WTC11 (cell line): ENCODE results near the gene MAGI2. TPM values are rescaled to one million over a fixed set of nuclear protein-coding genes. Genes with fewer than 3 reads are reported as not detected.
A peak's percentile ranks its signal among the peaks of the same experiment; 100 is the strongest.

ENCODE experiments used
- ATAC-seq: fragments of 200-7000 bp; cut with Tn5 transposase; 2 replicates; pipeline ENCODE4 v1.10.0; 2021; ENCODE audit warnings: mild to moderate bottlenecking, moderate library complexity
- CTCF ChIA-PET: fragments of 300-600 bp; sonication (Branson Sonifier 250); formaldehyde crosslinking; loops from one replicate; lab custom pipeline; 2021; ENCODE audit warnings: antibody characterized with exemption; lab: Charles Lee
- POLR2A ChIA-PET: fragments of 350-600 bp; sonication (Branson Sonifier 250); formaldehyde crosslinking; loops from one replicate; lab custom pipeline; 2021; ENCODE audit warnings: antibody characterized with exemption; lab: Charles Lee
- DNase-seq: peaks from one replicate; pipeline ENCODE4 v3.0.0; 2021; ENCODE audit warnings: low spot score
- H3K27ac Mint-ChIP-seq: 2 replicates; pipeline ENCODE4 v1.8.0; 2021; ENCODE audit warnings: mixed read lengths
- H3K27me3 Mint-ChIP-seq: 2 replicates; pipeline ENCODE4 v1.8.0; 2021; ENCODE audit warnings: low read depth, mild to moderate bottlenecking, moderate library complexity, mixed read lengths
- H3K36me3 Mint-ChIP-seq: 2 replicates; pipeline ENCODE4 v1.8.0; 2021; ENCODE audit warnings: mixed read lengths
- H3K4me1 Mint-ChIP-seq: 2 replicates; pipeline ENCODE4 v1.8.0; 2022; ENCODE audit warnings: mixed read lengths
- H3K4me3 Mint-ChIP-seq: 2 replicates; pipeline ENCODE4 v1.8.0; 2021; ENCODE audit warnings: mild to moderate bottlenecking, moderate library complexity, mixed read lengths
- H3K9me3 Mint-ChIP-seq: 2 replicates; pipeline ENCODE4 v1.8.0; 2021; ENCODE audit warnings: mixed read lengths
- EMX1 ChIP-seq: fragments of 250-450 bp; sonication (Bioruptor Pico); IDR thresholded peaks from 2 replicates; pipeline ENCODE4 v1.8.0; 2021; ENCODE audit warnings: mild to moderate bottlenecking
- FOXJ3 ChIP-seq: sonication (generic); formaldehyde crosslinking; IDR thresholded peaks from 2 replicates; pipeline ENCODE4 v1.9.0; 2021; ENCODE audit warnings: missing genetic modification reagents, mild to moderate bottlenecking, borderline replicate concordance
- FOXP1 ChIP-seq: sonication (generic); formaldehyde crosslinking; IDR thresholded peaks from 2 replicates; pipeline ENCODE4 v1.8.0; 2022; ENCODE audit warnings: missing genetic modification reagents, mild to moderate bottlenecking, moderate library complexity, borderline replicate concordance
- NFE2L1 ChIP-seq: sonication (generic); formaldehyde crosslinking; IDR thresholded peaks from 2 replicates; pipeline ENCODE4 v1.8.1; 2023; ENCODE audit warnings: missing genetic modification reagents
- NR1H2 ChIP-seq: sonication (generic); formaldehyde crosslinking; IDR thresholded peaks from 2 replicates; pipeline ENCODE4 v1.9.0; 2021; ENCODE audit warnings: mild to moderate bottlenecking, moderate library complexity, missing genetic modification reagents
- PREB ChIP-seq: sonication (generic); formaldehyde crosslinking; IDR thresholded peaks from 2 replicates; pipeline ENCODE4 v1.8.1; 2022; ENCODE audit warnings: mild to moderate bottlenecking, missing genetic modification reagents, moderate library complexity, borderline replicate concordance
- TP53 ChIP-seq: sonication (generic); formaldehyde crosslinking; IDR thresholded peaks from 2 replicates; pipeline ENCODE4 v1.8.1; 2023; ENCODE audit warnings: mild to moderate bottlenecking, missing genetic modification reagents
- ZMAT4 ChIP-seq: fragments of 250-450 bp; sonication (Bioruptor Pico); IDR thresholded peaks from 2 replicates; pipeline ENCODE4 v1.9.0; 2021; ENCODE audit warnings: mild to moderate bottlenecking
- ZNF219 ChIP-seq: sonication (generic); formaldehyde crosslinking; IDR thresholded peaks from 2 replicates; pipeline ENCODE4 v1.8.0; 2023; ENCODE audit warnings: missing genetic modification reagents, mild to moderate bottlenecking, borderline replicate concordance
- ZNF263 ChIP-seq: sonication (generic); formaldehyde crosslinking; IDR thresholded peaks from 2 replicates; pipeline ENCODE4 v1.8.1; 2022; ENCODE audit warnings: low read depth, mild to moderate bottlenecking, moderate library complexity, missing genetic modification reagents
- total RNA-seq: library from RNA; stranded (reverse); gene quantifications from 3 replicates; pipeline ENCODE4 v1.2.3, GENCODE V29; 2021
- TF ChIP-seq, protein P1 (sequence below): sonication (generic); formaldehyde crosslinking; IDR thresholded peaks from 2 replicates; pipeline ENCODE4 v1.8.0; 2023; ENCODE audit warnings: missing genetic modification reagents
- TF ChIP-seq, protein P2 (sequence below): fragments of 250-450 bp; sonication (Bioruptor Pico); IDR thresholded peaks from 2 replicates; pipeline ENCODE4 v1.9.0; 2021; ENCODE audit warnings: moderate library complexity, mild to moderate bottlenecking, inconsistent platforms, borderline replicate concordance
- TF ChIP-seq, protein P3 (sequence below): fragments of 250-450 bp; sonication (Bioruptor Pico); IDR thresholded peaks from 2 replicates; pipeline ENCODE4 v1.9.0; 2021; ENCODE audit warnings: mild to moderate bottlenecking
- TF ChIP-seq, protein P4 (sequence below): sonication (generic); formaldehyde crosslinking; IDR thresholded peaks from 2 replicates; pipeline ENCODE4 v1.8.0; 2022; ENCODE audit warnings: mild to moderate bottlenecking, missing genetic modification reagents
- TF ChIP-seq, protein P5 (sequence below): sonication (generic); formaldehyde crosslinking; IDR thresholded peaks from 2 replicates; pipeline ENCODE4 v1.8.1; 2023; ENCODE audit warnings: mild to moderate bottlenecking, missing genetic modification reagents, moderate library complexity
- TF ChIP-seq, protein P6 (sequence below): sonication (generic); formaldehyde crosslinking; IDR thresholded peaks from 2 replicates; pipeline ENCODE4 v1.8.1; 2022; ENCODE audit warnings: mild to moderate bottlenecking, moderate library complexity, missing genetic modification reagents

Gene MAGI2
- total RNA-seq, 1 experiment from 2014 or later, result 26.6 TPM

DNA sequence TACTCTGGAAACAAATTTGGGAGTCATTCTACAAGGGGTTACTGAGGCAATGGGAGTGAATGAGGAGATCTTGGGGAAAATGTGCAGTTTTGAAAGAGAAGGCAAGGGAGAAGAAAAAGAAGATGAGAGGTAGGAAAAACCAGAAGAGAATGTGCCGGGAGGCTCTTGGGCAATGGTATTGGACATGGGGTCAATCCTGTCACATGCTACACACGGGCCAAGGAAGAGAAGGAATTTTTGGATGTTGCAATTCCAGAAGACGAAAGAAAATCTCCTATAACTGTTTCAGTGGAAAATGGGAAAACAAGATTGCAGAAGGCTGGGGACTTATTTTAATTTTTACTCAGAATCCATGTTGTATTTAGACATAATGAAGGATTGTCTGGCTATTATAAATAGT lies 1039.9 kb downstream of the MAGI2 start:
- Mint-ChIP-seq H3K4me3 (no peak overlapping the region), H3K9me3 (peaks cover 12% of the 10 kb centered on the region), H3K27me3 (no peaks in the 10 kb centered on the region), H3K4me1 (peaks cover 10% of the 10 kb centered on the region), H3K36me3 (peaks cover 11% of the 10 kb centered on the region), H3K27ac (no peak overlapping the region)
- DNase-seq (no peak), ATAC-seq (no peak)
- TF ChIP-seq, protein P1, sequence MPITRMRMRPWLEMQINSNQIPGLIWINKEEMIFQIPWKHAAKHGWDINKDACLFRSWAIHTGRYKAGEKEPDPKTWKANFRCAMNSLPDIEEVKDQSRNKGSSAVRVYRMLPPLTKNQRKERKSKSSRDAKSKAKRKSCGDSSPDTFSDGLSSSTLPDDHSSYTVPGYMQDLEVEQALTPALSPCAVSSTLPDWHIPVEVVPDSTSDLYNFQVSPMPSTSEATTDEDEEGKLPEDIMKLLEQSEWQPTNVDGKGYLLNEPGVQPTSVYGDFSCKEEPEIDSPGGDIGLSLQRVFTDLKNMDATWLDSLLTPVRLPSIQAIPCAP (CRISPR knock-in tag), result no peak
- ChIA-PET CTCF (no interaction called here), POLR2A (no interaction called here)

DNA sequence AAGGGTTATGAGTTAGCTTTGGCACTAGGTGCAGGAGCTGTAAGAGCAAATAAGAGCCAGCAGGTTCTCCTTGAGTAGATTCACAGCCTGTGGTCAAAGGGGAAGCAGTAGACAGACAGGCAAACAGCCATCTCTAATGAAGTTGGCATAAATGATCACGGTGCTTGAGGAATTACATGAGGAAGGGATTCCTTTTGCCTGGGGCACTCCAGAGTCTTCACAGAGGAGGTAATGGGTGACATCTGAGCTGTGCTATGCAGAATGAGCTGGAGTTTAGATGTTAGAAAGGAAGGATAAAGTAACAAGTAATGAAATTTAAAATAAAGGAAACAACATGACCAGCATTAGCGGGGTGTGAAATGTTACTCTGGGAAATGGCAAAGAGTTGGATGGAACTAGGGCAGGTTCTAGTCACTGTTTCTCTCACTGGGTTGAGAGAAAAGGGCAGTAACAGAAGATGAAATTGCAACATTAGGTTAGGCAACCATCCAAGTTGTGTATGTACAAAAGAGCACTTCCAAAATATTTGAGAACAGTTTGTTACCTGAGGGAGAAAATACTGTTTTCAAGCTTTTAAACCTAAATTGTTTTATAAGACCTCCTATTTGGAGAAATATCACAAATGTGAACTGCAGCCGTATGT lies 1041.1 kb downstream of the MAGI2 start:
- H3K4me1 Mint-ChIP-seq, result peaks cover 19% of the 10 kb centered on the region
- H3K36me3 Mint-ChIP-seq, result peaks cover 11% of the 10 kb centered on the region
- ATAC-seq (peak; percentile 32), DNase-seq (no peak)
- H3K27me3 Mint-ChIP-seq, result no peaks in the 10 kb centered on the region
- no peak overlapping the region for H3K4me3 Mint-ChIP-seq
- TF ChIP-seq, protein P2, sequence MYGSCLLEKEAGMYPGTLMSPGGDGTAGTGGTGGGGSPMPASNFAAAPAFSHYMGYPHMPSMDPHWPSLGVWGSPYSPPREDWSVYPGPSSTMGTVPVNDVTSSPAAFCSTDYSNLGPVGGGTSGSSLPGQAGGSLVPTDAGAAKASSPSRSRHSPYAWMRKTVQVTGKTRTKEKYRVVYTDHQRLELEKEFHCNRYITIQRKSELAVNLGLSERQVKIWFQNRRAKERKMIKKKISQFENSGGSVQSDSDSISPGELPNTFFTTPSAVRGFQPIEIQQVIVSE (CRISPR knock-in tag), result no peak
- TF ChIP-seq FOXP1 (CRISPR knock-in tag), result no peak
- TF ChIP-seq, protein P3, sequence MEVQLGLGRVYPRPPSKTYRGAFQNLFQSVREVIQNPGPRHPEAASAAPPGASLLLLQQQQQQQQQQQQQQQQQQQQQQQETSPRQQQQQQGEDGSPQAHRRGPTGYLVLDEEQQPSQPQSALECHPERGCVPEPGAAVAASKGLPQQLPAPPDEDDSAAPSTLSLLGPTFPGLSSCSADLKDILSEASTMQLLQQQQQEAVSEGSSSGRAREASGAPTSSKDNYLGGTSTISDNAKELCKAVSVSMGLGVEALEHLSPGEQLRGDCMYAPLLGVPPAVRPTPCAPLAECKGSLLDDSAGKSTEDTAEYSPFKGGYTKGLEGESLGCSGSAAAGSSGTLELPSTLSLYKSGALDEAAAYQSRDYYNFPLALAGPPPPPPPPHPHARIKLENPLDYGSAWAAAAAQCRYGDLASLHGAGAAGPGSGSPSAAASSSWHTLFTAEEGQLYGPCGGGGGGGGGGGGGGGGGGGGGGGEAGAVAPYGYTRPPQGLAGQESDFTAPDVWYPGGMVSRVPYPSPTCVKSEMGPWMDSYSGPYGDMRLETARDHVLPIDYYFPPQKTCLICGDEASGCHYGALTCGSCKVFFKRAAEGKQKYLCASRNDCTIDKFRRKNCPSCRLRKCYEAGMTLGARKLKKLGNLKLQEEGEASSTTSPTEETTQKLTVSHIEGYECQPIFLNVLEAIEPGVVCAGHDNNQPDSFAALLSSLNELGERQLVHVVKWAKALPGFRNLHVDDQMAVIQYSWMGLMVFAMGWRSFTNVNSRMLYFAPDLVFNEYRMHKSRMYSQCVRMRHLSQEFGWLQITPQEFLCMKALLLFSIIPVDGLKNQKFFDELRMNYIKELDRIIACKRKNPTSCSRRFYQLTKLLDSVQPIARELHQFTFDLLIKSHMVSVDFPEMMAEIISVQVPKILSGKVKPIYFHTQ (CRISPR knock-in tag), result no peak
- TF ChIP-seq, protein P1 (CRISPR knock-in tag), result no peak
- peaks cover 12% of the 10 kb centered on the region for H3K9me3 Mint-ChIP-seq
- ChIA-PET CTCF (no interaction called here), POLR2A (no interaction called here)
- no peak overlapping the region for H3K27ac Mint-ChIP-seq

DNA sequence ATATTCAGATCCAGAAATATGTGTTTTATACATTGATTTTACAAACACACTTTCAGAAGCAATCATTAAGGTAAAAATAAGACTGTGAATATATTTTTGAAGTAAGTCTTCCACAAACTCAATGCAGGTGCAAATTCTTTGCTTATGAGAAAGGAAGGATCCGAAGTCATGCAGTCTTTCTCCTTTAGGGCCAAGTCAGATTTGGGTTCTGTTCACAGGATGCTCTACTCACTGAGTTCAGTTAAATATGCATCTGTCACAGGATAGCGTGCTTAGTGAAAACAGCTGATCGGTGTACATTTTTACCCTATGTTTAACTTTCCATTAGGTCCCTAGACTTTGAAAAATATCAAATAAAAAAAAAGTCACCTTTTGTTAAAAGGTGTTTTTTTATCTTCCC lies 1046.4 kb downstream of the MAGI2 start:
- Mint-ChIP-seq H3K27me3 (no peaks in the 10 kb centered on the region), H3K36me3 (0 out of 2 replicates have a peak, but pooled peaks cover 4% of the 10 kb centered on the region), H3K9me3 (peaks cover 8% of the 10 kb centered on the region; the same call in 1 of the 2 replicates), H3K4me3 (no peak overlapping the region), H3K4me1 (peaks cover 21% of the 10 kb centered on the region), H3K27ac (no peak overlapping the region)
- TF ChIP-seq NR1H2 (CRISPR knock-in tag) (no peak), NFE2L1 (CRISPR knock-in tag) (no peak), ZMAT4 (no peak), PREB (CRISPR knock-in tag) (no peak), ZNF219 (CRISPR knock-in tag) (no peak), EMX1 (CRISPR knock-in tag) (no peak), ZNF263 (CRISPR knock-in tag) (no peak), TP53 (CRISPR knock-in tag) (no peak), FOXJ3 (CRISPR knock-in tag) (no peak)
- TF ChIP-seq, protein P4, sequence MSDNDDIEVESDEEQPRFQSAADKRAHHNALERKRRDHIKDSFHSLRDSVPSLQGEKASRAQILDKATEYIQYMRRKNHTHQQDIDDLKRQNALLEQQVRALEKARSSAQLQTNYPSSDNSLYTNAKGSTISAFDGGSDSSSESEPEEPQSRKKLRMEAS (CRISPR knock-in tag), result no peak
- TF ChIP-seq, protein P5, sequence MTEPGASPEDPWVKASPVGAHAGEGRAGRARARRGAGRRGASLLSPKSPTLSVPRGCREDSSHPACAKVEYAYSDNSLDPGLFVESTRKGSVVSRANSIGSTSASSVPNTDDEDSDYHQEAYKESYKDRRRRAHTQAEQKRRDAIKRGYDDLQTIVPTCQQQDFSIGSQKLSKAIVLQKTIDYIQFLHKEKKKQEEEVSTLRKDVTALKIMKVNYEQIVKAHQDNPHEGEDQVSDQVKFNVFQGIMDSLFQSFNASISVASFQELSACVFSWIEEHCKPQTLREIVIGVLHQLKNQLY, result no peak
- TF ChIP-seq, protein P6, sequence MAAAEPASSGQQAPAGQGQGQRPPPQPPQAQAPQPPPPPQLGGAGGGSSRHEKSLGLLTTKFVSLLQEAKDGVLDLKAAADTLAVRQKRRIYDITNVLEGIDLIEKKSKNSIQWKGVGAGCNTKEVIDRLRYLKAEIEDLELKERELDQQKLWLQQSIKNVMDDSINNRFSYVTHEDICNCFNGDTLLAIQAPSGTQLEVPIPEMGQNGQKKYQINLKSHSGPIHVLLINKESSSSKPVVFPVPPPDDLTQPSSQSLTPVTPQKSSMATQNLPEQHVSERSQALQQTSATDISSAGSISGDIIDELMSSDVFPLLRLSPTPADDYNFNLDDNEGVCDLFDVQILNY, result no peak
- POLR2A ChIA-PET, result no interaction called here
- CTCF ChIA-PET, result no interaction called here
- DNase-seq (no peak), ATAC-seq (no peak)
